Mesenteric fat pad (tissue), 1 donor: ENCODE measurements around the gene SLTM. TPM values are rescaled to one million over a fixed set of nuclear protein-coding genes. Genes with fewer than 3 reads are reported as not detected.
"Not testable (repeated sequence)": the region's sequence is repeated elsewhere in the genome, so short reads cannot be mapped to it uniquely, and the experiment has no call there.

Experiments used
- DNase-seq: peaks from one replicate; pipeline ENCODE4 v3.0.0-alpha.2; 2020; ENCODE audit warnings: low spot score
- total RNA-seq: library from RNA; stranded (reverse); fragmentation: NEBNext Ultra II Directional; extraction: Animal tissue kit (Norgen Biotek cat#: 25700); gene quantifications from one replicate; pipeline ENCODE4 v1.2.1, GENCODE V29; 2021
- donor health status: DM: yes; HTN: yes; CAD: no.

SLTM gene
- total RNA-seq, 1 donor from 2014 or later = 85.7 TPM

DNA sequence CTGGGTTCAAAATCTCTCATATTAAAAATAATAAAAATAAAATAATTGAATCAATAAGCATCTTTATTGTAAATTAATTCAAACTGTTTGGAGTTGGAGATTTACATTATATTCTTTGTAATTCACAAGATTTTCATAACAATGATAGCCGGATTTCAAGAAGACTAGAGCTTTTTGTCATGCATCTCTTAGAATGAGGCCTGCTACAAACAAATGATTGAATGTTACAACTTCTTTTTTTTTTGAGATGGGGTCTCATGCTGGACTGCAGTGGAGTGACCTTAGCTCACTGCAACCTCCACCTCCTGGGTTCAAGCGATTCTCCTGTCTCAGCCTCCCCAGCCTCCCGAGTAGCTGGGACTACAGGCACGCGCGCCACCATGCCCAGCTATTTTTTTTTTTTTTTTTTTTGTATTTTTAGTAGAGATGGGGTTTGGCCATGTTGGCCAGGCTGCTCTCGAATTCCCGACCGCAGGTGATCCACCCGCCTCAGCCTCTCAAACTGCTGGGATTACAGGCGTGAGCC, 3.5 kb downstream of the SLTM start:
- no peak for DNase-seq

DNA sequence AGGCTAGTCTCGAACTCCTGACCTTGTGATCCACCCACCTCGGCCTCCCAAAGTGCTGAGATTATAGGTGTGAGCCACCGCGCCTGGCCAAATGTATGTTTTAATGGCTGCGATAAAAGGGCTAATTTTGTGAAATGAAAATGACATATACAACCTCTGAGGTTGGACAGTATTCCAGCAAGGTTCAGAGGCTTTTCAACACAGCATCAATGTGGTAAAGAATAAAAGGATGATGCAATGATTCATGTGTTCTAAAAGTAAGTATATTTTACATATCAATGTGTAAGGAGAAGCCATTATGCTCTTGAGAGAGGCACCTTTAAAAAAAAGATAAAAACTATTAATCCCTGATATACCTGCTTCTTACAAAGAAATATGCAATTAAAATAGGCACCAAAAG, 6.7 kb downstream of the SLTM start:
- no peak for DNase-seq

DNA sequence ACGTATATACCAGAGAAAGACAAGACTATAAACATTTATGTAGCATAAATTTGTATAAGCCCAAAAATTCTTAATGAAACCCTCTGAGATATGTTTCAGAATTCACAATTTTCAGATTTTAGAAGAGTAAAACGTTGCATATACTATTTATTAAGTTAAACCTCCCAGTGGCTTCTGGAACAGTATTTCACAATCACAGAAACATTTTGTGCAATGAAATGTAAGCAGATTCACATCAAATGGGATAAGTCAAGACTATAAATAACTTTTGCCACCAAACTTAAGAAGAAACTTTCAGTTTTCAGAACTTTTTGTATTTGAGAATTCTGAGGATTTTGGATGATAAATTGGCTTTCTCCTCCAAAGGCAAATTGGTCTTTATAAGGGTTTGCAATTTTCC, 9.2 kb downstream of the SLTM start:
- no peak for DNase-seq

DNA sequence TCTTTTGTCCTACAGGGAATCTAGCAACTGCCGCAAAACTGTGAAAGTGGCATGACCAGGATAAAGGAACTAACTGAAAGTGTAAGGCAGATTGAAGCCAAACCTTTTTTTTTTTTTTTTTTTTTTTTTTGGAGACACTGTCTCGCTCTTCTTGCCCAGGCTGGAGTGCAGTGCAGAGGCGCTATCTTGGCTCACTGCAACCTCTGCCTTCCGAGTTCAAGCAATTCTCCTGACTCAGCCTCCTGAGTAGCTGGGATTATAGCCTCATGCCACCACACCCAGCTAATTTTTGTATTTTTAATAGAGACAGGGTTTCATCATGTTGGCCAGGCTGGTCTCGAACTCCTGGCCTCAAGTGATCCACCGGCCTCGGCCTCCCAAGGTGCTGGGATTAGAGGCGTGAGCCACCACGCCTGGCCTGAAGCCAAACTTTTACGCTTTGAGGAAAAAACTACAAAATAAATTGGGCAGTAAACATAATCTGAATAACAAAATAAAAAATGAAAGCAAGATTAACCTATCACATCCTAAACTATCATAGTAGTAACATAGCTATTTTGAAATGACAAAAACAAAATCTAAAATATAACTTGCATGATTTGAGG, 9.7 kb downstream of the SLTM start:
- DNase-seq = no peak

DNA sequence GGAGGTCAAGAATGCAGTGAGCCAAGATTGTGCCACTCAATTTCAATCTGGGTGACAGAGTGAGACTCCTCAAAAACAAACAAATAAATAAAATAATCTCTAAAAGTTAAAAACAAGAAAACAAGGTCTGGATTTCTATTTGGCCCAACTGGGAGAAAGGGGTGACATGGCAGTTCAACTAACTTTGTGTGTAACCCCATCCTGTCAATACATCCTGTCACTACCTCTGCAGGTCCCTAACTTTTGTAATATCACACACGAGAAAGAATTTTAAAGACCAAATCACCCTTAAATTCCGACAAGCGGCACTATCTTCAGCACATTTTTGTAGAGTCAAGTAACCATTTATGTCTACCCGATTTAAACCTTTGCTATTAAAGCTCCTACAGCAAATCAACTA, 10.2 kb downstream of the SLTM start:
- no peak for DNase-seq

DNA sequence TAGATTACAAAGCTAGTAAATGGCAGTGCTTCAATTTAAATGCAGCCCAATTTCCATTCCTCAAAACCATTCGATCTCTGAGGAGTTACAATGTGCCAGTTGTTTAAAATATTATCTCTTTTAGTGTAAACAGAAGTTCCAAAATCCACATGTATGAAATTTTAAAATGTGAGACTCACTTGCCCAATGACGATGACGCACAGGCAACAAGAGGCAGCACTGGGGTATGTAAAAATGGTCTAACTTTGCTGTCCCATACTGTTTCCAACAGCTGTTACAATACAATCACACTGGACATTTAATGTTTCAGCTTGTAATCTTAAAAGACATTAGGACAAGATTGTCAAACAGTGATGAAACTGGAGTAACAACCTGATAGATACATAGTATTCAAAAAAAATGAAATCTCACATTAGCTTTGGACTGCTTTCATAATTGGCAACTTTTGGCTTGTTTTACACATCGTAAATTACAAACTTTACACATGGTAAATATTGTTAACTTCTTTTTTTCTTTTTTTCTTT, 12.2 kb downstream of the SLTM start:
- DNase-seq = no peak

DNA sequence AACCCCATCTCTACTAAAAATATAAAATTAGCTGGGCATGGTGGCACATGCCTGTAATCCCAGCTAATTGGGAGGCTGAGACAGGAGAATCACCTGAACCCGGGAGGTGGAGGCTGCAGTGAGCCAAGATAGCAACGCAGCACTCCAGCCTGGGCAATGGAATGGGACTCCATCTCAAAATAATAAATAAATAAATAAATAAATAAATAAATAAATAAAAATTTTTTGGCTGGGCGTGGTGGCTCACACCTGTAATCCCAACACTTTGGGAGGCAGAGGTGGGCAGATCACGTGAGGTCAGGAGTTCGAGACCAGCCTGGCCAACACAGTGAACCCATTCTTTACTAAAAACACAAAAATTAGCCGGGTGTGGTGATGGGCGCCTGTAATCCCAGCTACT, 13.0 kb downstream of the SLTM start:
- DNase-seq = not testable (repeated sequence)

DNA sequence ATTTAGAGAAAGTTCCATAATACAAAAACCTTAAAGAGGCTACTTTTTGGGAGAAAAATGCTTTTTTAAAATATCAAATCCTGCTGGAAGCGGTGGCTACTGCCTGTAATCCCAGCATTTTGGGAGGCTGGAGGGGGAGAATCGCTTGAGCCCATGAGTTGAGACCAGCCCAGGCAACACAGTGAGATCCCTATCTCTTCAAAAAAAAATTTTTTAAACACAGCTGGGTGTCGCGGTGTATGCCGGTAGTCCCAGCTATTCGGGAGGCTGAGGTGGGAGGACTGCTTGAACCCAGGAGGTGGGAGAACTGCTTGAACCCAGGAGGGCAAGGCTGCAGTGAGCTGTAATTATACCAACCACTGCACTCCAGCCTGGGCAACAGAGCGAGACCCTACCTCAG, 14.2 kb downstream of the SLTM start:
- DNase-seq = no peak

DNA sequence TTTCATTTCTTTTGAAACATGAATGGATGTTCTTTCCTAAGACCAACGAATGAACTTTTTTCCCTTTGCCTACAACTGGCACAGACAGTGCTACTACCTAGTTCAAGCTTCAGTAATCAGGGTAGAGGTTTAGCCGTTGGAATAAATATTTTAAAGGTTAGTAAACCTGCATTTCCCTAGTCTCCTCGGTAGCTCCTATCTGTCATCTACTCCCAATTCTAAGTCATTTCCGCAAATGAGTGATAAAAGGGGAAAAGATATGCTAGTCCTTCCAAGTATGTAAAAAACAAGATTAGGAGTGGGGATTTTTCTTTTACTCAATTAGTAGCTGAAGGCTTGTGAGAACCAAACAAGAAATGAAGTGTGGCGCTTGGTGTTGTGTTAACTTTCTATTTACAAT, 15.2 kb downstream of the SLTM start:
- no peak for DNase-seq

DNA sequence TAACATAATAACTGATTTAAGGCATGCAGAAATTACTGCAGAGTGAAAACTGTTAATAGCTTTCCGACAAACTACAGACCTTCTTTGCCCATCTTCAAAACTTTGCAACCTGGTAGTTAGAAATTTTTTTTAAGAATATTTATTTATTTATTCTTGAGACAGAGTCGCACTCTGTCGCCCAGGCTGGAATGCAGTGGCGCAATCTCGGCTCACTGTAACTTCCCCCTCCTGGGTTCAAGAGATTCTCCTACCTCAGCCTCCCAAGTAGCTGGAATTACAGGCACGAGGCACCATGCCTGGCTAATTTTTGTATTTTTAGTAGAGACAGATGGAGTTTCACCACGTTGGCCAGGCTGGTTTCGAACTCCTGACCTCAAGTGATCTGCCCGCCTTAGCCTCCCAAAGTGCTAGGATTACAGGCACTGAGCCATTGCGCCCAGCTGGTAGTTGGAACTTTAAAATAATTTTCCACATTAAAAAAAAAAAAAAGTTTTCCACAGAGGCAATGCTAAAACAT, 15.8 kb downstream of the SLTM start:
- not testable (repeated sequence) for DNase-seq

DNA sequence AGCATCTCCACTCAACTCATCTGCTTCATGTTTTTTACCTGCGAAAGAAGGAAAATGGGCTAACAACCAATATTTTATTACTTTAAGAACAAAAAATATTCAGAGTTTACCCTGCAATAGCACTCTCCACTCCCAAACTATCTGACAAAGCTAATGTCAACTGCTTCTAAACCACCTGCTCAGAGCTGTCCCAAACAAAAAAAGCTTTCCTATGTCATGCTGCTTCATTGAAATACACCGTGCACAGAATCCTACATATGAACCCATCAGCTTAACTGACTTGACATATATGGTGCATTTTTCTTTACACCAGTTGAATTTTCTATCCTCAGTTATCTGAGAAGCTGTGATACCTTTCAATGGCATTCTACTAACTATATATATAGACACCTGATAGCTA, 16.5 kb downstream of the SLTM start:
- no peak for DNase-seq

DNA sequence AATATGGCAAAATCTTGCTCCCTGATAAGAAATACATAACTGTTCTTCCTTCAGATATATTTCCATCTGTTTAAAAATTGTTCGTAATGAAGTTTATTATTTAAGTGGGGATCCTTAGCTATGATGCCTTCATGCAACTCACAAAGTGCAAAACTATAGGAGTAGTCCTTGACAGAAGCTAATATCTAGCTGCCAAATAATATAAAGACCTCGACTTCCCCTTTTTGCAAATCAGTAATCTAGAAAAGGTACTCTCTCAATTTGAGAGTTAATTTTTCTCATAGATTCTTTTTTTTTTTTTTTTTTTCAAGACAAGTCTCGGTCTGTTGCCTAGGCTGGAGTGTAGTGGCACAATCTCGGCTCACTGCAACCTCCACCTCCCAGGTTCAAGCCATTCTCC, 23.0 kb downstream of the SLTM start:
- no peak for DNase-seq

DNA sequence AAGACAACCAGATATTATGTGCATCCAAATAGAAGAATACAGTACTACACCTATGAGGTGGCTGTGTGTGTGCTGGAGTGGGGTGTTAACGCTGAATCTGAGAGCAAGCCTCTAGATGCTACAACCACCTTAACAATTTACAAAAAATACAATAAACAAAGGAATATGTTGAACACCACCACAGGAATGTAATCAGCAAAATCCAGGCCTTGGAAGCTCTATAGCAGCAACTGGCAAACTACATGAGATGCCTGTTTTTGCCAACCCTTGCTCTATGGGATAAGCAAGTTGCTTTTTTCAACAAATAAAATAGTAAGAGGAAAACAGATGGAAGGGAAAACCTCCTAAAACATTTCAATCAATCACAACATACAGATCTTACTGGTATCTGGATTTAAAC, 23.9 kb downstream of the SLTM start:
- no peak for DNase-seq

DNA sequence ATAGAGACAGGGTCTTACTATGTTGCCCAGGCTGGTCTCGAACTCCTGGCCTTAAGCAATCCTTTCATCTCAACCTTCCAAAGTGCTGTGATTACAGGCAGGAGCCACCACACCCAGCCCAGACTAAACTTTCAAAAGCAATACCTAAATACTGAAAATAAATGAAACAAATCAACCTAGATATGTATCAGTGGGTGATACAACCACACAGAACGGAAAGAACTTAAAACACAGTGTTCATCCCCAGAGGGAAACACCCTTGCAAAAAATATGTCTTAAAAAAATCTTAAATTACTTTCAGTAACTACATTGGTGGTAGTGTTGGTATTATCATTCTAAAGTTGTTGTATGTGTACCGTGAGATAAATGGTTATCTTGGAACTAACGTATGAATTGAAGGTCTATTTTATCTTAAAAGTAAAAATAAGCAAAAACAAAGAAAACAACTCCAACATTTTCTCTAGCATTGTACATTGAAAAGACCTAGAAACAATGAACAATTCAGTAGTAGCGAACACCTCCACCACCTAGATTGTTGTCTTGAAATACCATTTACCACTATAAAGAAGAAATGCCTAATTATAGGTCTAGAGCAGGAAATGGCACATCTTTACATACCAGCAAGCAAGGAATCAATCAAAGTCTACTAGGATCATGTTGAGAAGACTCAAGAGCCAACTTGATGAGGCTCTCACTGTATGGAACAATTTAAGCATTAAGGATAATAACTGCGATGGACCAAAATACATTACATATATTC, 24.7 kb downstream of the SLTM start:
- no peak for DNase-seq

DNA sequence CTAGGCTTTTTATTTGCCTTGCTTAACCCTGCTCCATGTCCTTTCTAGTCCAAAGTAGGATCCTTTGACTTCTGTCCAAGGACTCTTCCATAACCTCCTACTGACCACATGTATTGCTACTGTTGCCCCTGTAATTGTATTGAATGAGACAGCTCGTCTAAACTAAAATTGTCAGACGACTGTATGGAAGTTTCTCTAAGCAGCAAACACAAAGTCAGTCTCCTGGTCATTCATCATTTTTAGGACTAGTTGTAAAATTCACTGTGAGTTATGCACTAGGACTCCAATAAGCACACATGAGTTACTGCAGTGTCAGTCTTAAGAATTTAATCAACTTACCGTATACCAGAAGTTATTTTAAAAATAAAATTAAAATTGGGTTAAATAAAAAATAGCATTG, 32.8 kb downstream of the SLTM start:
- no peak for DNase-seq

DNA sequence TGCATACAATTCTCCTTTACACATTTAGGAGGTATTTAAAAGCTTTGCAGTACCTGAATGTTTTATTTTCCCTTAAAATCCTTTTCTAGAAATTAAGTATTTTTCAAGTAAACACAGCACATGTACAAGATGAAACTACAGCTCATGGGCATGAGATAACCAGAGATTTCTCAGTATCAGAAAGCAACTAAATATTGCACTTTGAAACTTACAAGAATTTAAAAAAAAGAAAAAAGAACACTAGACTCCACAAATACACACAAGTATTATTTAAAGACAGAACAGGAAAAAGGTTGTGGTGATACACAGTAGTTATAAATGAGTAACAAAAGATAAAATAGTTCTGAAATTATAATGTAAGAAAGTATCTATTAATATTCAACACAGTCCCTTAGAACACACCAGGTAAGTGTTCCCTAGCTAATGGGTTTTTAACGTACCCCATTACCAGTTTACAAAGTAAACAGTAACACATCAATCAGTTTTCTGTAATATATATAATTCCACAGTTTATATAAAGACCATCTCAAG, 35.3 kb downstream of the SLTM start:
- no peak for DNase-seq

DNA sequence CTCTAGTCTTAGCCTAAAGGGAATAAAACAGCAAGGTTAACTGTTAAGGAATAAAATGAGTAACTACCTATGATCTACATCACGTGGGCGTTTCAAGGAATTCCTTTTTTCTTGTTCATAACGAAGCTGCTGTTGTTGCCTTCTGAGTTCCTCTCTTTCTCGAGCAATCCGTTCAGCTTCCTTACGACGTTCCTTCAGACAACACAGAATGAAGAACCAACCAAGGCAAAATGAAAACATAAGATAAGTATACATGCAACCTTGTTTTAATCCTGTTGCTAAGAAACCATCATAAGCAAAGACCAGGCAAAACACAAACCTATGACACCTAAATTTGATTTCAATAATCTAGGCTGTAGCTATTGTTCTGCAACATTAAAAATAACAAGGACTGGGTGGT, 44.1 kb downstream of the SLTM start:
- DNase-seq = no peak

DNA sequence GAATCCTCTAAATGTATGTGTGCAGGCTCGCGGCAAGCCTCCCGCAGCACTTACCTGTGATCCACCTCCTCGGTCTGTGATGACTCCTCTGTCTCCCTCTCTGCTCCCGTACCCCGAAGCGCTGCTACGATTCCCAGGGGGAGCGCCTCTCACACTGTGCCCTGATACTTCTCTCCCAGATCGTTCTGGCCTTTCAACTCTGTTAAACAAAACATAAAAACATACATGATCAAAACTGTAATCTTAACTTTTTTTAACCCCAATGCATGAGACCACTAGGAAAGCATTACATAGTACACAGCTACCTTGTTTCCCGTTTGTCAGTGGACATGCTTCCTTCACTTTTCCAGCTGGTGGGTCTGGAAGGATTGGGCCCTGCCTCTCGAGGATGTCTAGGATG, 46.6 kb downstream of the SLTM start:
- no peak for DNase-seq

DNA sequence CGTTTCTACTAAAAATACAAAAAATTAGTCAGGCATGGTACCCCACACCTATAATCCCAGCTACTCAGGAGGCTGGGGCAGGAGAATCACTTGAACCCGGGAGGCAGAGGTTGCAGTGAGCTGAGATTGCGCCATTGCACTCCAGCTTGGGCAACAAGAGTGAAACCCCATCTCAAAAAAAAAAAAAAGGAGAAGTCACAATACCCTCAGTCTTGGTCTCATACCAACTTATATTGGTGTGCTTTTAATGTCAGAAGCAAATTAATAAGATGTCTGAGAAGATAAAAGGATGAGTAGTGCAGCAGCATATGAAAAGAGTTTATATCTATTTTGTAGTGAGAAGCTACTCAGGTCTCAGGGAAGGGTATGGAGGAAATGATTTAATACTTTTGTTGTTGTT, 49.6 kb downstream of the SLTM start:
- not testable (repeated sequence) for DNase-seq

DNA sequence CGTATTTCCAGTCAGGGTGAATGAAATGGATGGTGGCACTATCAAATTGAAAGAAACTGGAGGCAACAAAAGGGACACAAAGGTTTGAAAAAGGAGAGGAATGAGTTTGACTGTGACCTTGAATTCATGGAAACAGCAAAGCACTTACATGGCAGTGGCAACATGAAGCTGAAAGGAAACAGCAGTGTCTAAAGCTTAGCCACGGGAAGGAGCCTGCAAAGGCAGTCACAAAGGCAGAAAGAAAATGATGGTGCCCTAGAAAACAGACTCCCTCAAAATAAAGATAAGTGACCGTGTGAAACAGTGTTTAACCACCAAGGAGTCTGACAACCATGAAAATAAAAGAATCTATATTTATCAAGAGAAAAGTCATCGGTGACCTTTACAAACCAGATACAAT, 51.2 kb downstream of the SLTM start:
- no peak for DNase-seq

DNA sequence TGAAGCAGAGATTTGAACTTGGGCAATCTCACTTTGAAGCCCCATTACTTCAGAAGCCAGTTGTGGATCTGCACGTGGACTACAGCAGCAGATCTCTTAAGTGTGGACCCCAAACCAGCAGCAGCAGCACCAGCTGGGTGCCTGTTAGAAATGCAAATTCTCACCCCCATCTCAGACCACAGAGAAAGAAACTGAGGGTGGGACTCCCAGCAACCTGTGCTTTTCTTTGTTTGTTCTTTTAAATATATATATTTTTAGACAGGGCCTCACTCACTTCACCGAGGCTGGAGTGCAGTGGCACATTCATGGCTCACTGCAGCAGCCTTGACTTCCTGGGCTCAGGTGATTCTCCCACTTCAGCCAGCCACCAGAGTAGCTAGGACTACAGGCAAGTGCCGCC, 53.2 kb downstream of the SLTM start:
- DNase-seq = no peak
